Cardiac muscle cell (in vitro differentiated cells and primary cell): Measurements from ENCODE around the gene MC3R. TPM values are rescaled to one million over a fixed set of nuclear protein-coding genes. Genes with fewer than 3 reads are reported as not detected.

Experiments
- DNase-seq, 2 donors: peaks; one replicate each; pipeline versions ENCODE4 v3.0.0 to v3.0.0-alpha.2; 2010 to 2017; ENCODE audit warnings: low read depth in 1 of 2, low spot score in 1 of 2
- H3K27ac ChIP-seq: fragments of 200-600 bp; sonication (generic); 2 replicates; pipeline ENCODE4 v1.5.1; 2016
- H3K27me3 ChIP-seq: fragments of 200-600 bp; sonication (generic); 2 replicates; pipeline ENCODE4 v1.6.0; 2016; ENCODE audit warnings: control low read depth
- H3K36me3 ChIP-seq: fragments of 200-600 bp; sonication (generic); 2 replicates; pipeline ENCODE4 v1.5.1; 2016; ENCODE audit warnings: control low read depth
- H3K4me1 ChIP-seq: fragments of 200-600 bp; sonication (generic); 2 replicates; pipeline ENCODE4 v1.8.1; 2017; ENCODE audit warnings: low read depth, mild to moderate bottlenecking, mixed run types
- H3K4me3 ChIP-seq: fragments of 200-600 bp; sonication (generic); 2 replicates; pipeline ENCODE4 v1.5.1; 2016; ENCODE audit warnings: mild to moderate bottlenecking
- H3K9me3 ChIP-seq: fragments of 200-600 bp; sonication (generic); 2 replicates; pipeline ENCODE4 v1.5.1; 2017; ENCODE audit warnings: low read depth, mild to moderate bottlenecking, control low read depth
- CTCF ChIP-seq: IDR thresholded peaks from 2 replicates; pipeline ENCODE4 v1.5.1; 2012; ENCODE audit warnings: low read depth, mild to moderate bottlenecking, low read length
- polyA plus RNA-seq: library from polyadenylated mRNA; unstranded; fragments of >200 nt; fragmentation: Nextera tagmentation; extraction: Ambion mirVana; gene quantifications from 2 replicates; pipeline ENCODE4 v1.2.1, GENCODE V29; 2016
- total RNA-seq: library from RNA; depleted of rRNA; stranded (reverse); fragments of >200 nt; gene quantifications from 2 replicates; pipeline ENCODE4 v1.2.3, GENCODE V29; 2016

MC3R gene
- total and polyA plus RNA-seq, 2 experiments from 2014 or later, result not detected

- Histone ChIP-seq H3K4me1 (no peaks in the 10 kb centered on the region), H3K27me3 (no peaks in the 10 kb centered on the region), H3K9me3 (no peaks in the 10 kb centered on the region), H3K27ac (no peak overlapping the region), H3K36me3 (no peaks in the 10 kb centered on the region), H3K4me3 (no peak overlapping the region)
- TF ChIP-seq CTCF, result no peak
- DNase-seq, result no peak
Measured at GRCh38 chr20:56229812-56230211, 18.7 kb upstream of the MC3R start.

GRCh38 chr20:56234110-56234509, 14.4 kb upstream of the MC3R start:
- no peaks in the 10 kb centered on the region for H3K27me3 ChIP-seq
- H3K27ac ChIP-seq, result no peak overlapping the region
- TF ChIP-seq CTCF, result no peak
- H3K9me3 ChIP-seq, result no peaks in the 10 kb centered on the region
- DNase-seq, result no peak
- H3K4me3 ChIP-seq, result no peak overlapping the region
- H3K4me1 ChIP-seq, result no peaks in the 10 kb centered on the region
- H3K36me3 ChIP-seq, result no peaks in the 10 kb centered on the region

GRCh38 chr20:56237335-56237734, 11.2 kb upstream of the MC3R start:
- Histone ChIP-seq H3K27ac (no peak overlapping the region), H3K27me3 (no peaks in the 10 kb centered on the region), H3K4me1 (no peaks in the 10 kb centered on the region), H3K4me3 (no peak overlapping the region), H3K9me3 (no peaks in the 10 kb centered on the region), H3K36me3 (no peaks in the 10 kb centered on the region)
- TF ChIP-seq CTCF, result no peak
- DNase-seq, result no peak

- no peak for TF ChIP-seq CTCF
- H3K4me3 ChIP-seq, result no peak overlapping the region
- H3K4me1 ChIP-seq, result no peaks in the 10 kb centered on the region
- no peaks in the 10 kb centered on the region for H3K27me3 ChIP-seq
- H3K36me3 ChIP-seq, result no peaks in the 10 kb centered on the region
- H3K27ac ChIP-seq, result no peak overlapping the region
- no peak for DNase-seq
- no peaks in the 10 kb centered on the region for H3K9me3 ChIP-seq
Measured at GRCh38 chr20:56244259-56244658, 4.3 kb upstream of the MC3R start.

- Histone ChIP-seq H3K4me3 (no peak overlapping the region), H3K4me1 (no peaks in the 10 kb centered on the region), H3K36me3 (no peaks in the 10 kb centered on the region), H3K9me3 (no peaks in the 10 kb centered on the region), H3K27ac (no peak overlapping the region), H3K27me3 (no peaks in the 10 kb centered on the region)
- TF ChIP-seq CTCF, result no peak
- DNase-seq, result peak in 1 of 2 donors; percentile 11
Measured at GRCh38 chr20:56245761-56246160, 2.8 kb upstream of the MC3R start.
